Effector memory CD4-positive, alpha-beta T cell (primary cell): Measurements from ENCODE around the gene TWF2.

Experiments used
- DNase-seq, 3 donors: peaks; one replicate each; pipeline ENCODE4 v3.0.0-alpha.2; 2020
- H3K27ac ChIP-seq: 2 replicates; pipeline ENCODE4 v1.7.0; 2013; ENCODE audit warnings: mild to moderate bottlenecking, low read length, moderate library complexity; ENCODE audit not compliant: insufficient read depth, poor library complexity, severe bottlenecking
- H3K27me3 ChIP-seq: replicated peaks from 2 replicates; pipeline ENCODE4 v1.7.0; 2013; ENCODE audit warnings: mild to moderate bottlenecking, low read length; ENCODE audit not compliant: insufficient read depth, control insufficient read depth, poor library complexity, severe bottlenecking
- H3K36me3 ChIP-seq: 2 replicates; pipeline ENCODE4 v1.7.0; 2013; ENCODE audit warnings: mild to moderate bottlenecking, low read length, moderate library complexity; ENCODE audit not compliant: control insufficient read depth, insufficient read depth
- H3K4me1 ChIP-seq: 2 replicates; pipeline ENCODE4 v1.7.0; 2013; ENCODE audit warnings: low read length, mild to moderate bottlenecking; ENCODE audit not compliant: control insufficient read depth, insufficient read depth, poor library complexity, severe bottlenecking
- H3K4me3 ChIP-seq: 2 replicates; pipeline ENCODE4 v1.7.0; 2013; ENCODE audit warnings: low read length, low read depth, mild to moderate bottlenecking; ENCODE audit not compliant: insufficient read depth, poor library complexity, severe bottlenecking
- H3K9me3 ChIP-seq: 2 replicates; pipeline ENCODE4 v1.7.0; 2013; ENCODE audit warnings: mild to moderate bottlenecking, low read length, moderate library complexity; ENCODE audit not compliant: control insufficient read depth

Gene TWF2

DNA sequence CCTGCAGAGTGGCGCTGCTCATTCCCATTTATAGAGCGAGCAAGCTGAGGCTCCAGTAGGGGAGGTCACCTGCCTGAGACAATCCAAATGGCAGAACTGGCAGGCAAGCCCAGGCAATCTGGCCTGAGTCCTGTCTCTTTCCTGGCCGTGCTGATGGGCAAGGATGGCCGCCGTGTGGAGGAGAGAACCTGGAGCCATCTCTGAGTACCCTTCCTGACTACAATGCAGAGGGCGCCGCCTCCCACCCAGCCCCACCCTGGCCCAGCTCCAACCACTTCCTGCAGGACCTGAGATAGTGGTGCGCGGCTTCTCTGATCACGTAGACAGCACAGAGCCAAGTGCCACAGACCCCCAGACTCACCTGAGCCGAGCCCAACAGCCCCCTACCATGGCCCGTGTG is 20.5 kb downstream of the TWF2 start:
- H3K4me1 ChIP-seq: peaks cover 77% of the 10 kb centered on the region
- peak in 1 of 3 donors; percentile 29 for DNase-seq
- peak overlapping the region; percentile 55 for H3K27ac ChIP-seq
- no peaks in the 10 kb centered on the region for H3K27me3 ChIP-seq
- peaks cover 14% of the 10 kb centered on the region for H3K36me3 ChIP-seq
- no peaks in the 10 kb centered on the region for H3K9me3 ChIP-seq
- H3K4me3 ChIP-seq: no peak overlapping the region

DNA sequence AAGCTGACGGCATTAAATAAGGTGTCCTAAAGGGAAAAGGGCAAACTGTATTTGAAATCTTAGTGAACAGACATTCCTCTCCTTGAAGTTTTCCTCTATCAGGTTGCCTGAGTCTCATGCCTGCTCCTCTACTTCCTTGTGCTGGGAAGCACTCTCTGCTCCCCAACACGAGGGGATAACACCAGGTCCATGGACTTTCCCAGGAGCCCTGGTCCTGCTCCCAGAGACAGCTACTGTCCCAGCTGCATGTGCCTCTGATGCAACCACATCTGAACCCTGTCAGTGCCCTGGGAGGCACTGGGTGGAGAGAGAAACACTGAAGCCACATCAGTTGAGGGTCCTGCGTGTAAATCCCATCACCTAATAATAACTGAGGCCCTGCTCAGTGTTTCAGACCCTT is 20.9 kb downstream of the TWF2 start:
- Histone ChIP-seq H3K4me1 (peaks cover 73% of the 10 kb centered on the region), H3K9me3 (no peaks in the 10 kb centered on the region), H3K27ac (peak overlapping the region; percentile 55), H3K27me3 (no peaks in the 10 kb centered on the region), H3K36me3 (peaks cover 19% of the 10 kb centered on the region), H3K4me3 (no peak overlapping the region)
- no peak for DNase-seq

DNA sequence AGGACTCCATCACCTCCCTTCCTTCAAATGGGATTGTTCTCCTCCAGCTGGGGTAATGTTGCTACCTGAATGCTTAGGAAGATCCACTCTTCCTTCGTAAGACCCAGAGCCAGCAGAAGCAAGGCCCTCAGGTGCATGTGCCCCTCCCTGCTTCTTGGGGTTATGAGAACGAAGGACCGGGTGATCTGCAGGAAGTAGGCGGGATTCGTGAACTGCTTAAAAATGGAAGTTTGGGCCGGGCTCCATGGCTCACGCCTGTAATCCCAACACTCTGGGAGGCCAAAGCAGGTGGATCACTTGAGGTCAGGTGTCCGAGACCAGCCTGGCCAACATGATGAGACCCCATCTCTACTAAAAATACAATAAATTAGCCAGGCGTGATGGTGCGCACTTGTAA is 21.6 kb downstream of the TWF2 start:
- Histone ChIP-seq H3K36me3 (peaks cover 25% of the 10 kb centered on the region), H3K9me3 (no peaks in the 10 kb centered on the region), H3K4me1 (peaks cover 67% of the 10 kb centered on the region), H3K4me3 (peak overlapping the region; percentile 27), H3K27me3 (no peaks in the 10 kb centered on the region), H3K27ac (peak overlapping the region; percentile 55)
- DNase-seq: no peak

DNA sequence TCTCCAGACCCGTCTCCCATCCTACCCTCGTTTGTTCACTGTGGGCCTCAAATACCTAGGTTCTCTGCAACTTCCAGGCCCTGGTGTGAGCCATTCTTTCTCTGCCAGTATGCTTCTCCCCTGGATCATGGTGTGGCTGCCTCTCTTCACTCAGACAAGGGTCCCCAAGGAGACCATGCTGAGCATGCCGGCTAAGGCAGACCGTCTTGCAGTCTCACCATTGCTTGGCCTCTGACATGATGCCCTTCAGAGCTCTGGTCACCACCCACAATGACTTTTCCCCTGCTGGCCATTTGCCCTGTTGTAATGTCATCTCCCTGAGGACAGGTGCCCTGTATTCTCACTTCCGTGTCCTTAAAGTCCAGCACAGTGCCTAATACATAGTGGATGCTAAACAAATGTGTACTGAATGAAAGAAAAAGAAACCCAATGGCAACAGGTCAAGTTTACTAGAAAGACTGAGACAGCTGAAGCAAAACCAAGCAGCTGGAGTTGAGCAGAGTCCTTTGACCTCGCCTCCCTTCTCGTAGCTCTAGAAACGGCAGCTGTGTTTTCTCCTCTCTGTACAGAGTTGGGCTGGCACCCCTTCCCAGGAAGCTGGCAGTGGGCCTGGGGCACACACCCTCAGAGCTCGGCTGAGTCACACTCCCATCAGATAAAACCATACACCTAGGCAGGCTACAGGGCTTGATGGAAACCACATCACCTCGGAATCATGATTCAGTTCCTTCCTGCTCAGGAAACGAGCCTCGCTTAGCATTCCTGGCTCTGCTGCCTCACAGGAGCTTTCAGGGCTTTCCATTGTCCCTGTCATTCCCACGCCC is 22.2 kb downstream of the TWF2 start:
- H3K9me3 ChIP-seq: no peaks in the 10 kb centered on the region
- peak overlapping the region; percentile 27 for H3K4me3 ChIP-seq
- DNase-seq: peak; percentile 45 to 76 (median 51)
- H3K27ac ChIP-seq: peak overlapping the region; percentile 55
- H3K27me3 ChIP-seq: no peaks in the 10 kb centered on the region
- H3K4me1 ChIP-seq: peaks cover 61% of the 10 kb centered on the region
- H3K36me3 ChIP-seq: peaks cover 31% of the 10 kb centered on the region

DNA sequence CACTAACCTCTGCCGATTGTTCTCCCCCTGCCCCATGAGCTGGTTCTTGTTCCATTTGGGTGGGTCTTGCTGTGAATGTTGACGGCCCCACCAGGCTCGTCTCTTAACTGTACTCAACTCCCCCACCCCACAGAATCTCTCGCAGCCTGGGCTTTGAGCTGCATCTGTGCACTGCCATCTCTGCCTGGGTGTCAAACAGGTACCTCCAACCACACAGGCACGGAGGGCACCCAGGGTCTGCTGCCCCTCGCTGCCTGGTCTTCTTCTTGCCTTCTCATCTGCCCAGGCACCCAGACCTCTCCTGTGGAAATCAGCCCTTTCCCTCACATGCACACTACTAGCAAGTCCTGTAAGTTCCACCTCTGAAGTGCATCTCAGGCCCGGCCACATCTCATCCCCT is 23.6 kb downstream of the TWF2 start:
- Histone ChIP-seq H3K27me3 (no peaks in the 10 kb centered on the region), H3K36me3 (peaks cover 45% of the 10 kb centered on the region), H3K27ac (peak overlapping the region; percentile 29), H3K4me1 (peaks cover 46% of the 10 kb centered on the region), H3K4me3 (no peak overlapping the region), H3K9me3 (no peaks in the 10 kb centered on the region)
- no peak for DNase-seq

DNA sequence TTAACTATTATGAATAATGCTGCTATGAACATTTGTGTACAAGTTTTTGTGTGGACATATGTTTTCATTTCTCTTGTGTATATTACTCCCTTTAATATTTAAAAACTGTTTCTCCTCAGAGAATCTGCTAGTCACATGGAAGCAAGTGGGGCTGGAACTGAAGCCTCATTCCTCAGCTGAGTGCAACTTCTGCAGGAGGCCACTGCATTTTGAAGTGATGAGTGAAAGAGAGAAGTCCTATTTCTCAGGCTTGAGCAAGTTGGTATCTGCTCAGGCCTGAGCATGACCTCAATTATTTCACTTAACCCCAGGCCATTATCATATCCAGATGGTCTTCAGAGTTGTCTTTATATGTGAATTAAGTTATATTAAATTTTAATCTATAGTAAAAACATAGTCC is 25.1 kb downstream of the TWF2 start:
- DNase-seq: no peak
- Histone ChIP-seq H3K36me3 (peaks cover 60% of the 10 kb centered on the region), H3K4me3 (no peak overlapping the region), H3K4me1 (peaks cover 35% of the 10 kb centered on the region), H3K9me3 (no peaks in the 10 kb centered on the region), H3K27ac (no peak overlapping the region), H3K27me3 (no peaks in the 10 kb centered on the region)

DNA sequence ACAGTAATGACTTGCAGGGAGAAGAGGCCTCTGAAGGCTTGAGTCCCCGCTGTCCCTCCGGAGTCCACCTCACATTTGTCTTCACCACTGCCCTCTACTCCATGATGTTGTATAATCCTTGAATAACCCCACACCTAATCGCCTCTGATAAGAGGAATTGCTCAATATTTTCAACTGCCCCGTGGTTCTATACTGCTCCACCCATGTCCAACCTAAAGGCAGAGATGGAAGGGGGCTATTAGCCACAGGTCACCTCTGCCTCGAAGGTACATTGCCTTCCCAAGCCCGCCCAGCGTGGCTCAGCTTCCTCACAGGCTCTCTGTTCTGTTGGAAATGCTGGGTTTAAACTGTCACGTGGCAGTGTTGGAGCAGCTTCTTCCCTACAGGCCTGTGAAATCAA is 26.0 kb downstream of the TWF2 start:
- DNase-seq: no peak
- Histone ChIP-seq H3K36me3 (peaks cover 69% of the 10 kb centered on the region), H3K27ac (no peak overlapping the region), H3K4me3 (no peak overlapping the region), H3K4me1 (peaks cover 26% of the 10 kb centered on the region), H3K9me3 (no peaks in the 10 kb centered on the region), H3K27me3 (no peaks in the 10 kb centered on the region)

DNA sequence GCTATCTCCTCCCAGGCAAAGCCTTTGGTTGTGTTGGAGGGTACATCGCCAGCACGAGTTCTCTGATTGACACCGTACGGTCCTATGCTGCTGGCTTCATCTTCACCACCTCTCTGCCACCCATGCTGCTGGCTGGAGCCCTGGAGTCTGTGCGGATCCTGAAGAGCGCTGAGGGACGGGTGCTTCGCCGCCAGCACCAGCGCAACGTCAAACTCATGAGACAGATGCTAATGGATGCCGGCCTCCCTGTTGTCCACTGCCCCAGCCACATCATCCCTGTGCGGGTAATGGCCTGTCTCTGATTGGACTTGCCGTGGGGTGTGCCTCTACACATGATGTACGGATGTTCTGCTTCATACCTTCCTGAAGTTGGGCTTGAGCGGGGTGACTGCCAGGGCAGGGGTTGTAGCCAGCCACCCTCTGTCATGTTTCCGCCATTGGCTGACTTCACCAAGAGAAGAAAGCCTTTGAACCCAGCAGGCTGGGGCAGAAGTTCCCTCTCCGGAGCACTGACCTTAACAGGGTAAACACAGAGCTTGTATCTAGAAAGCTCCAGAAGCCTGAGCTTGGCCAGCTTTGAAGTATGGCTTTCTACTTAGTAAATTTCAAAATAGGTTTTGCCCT is 27.6 kb downstream of the TWF2 start:
- Histone ChIP-seq H3K4me1 (peaks cover 9% of the 10 kb centered on the region), H3K36me3 (peaks cover 77% of the 10 kb centered on the region)

DNA sequence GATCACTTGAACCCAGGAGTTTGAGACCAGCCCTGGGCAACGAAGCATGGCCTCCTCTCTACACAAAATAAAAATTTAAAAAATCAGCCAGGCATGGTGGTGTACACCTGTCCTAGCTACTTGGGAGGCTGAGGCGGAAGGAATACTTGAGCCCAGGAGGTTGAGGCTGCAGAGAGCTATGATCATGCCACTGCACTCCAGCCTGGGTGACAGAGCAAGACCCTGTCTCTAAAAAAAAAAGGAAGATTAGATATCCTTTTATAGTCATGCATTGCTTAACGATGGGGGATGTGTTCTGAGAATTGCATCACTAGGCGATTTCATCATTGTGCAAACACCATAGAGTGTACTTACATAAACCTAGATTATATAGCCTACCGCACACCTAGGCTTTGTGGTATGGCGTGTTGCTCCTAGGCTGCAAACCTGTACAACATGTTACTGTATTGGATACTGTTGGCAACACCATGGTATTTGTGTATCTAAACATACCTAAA is 28.4 kb downstream of the TWF2 start:
- no peak overlapping the region for H3K27ac ChIP-seq
- H3K4me3 ChIP-seq: no peak overlapping the region
- H3K9me3 ChIP-seq: no peaks in the 10 kb centered on the region
- H3K27me3 ChIP-seq: no peaks in the 10 kb centered on the region
- DNase-seq: no peak
- peaks cover 85% of the 10 kb centered on the region for H3K36me3 ChIP-seq
- H3K4me1 ChIP-seq: peaks cover 2% of the 10 kb centered on the region

More for the DNA sequence above, 27.6 kb downstream of the TWF2 start:
- no peaks in the 10 kb centered on the region for H3K27me3 ChIP-seq
- H3K4me3 ChIP-seq: no peak overlapping the region
- no peak overlapping the region for H3K27ac ChIP-seq
- DNase-seq: no peak
- no peaks in the 10 kb centered on the region for H3K9me3 ChIP-seq

DNA sequence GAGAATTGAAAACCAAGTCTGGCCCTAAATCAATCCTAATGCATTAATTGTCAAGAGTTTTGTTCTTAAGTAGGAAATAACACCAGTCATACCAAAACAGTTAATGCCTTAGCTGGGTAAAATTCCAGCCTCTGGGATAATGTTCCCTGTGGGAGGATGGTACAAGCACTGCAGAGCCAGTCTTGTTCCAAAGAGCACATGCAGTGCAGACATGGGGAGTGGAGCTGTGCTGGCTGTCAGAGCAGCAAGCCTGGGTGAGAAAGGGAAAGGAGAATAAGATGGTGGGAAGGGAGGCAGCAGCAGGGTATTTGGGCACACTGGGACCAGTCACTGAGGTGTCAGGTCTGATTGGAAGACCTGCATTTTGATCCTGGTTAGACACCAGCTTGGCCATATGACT is 28.9 kb downstream of the TWF2 start:
- no peaks in the 10 kb centered on the region for H3K4me1 ChIP-seq
- no peaks in the 10 kb centered on the region for H3K27me3 ChIP-seq
- DNase-seq: no peak
- H3K4me3 ChIP-seq: no peak overlapping the region
- H3K36me3 ChIP-seq: peaks cover 91% of the 10 kb centered on the region
- H3K9me3 ChIP-seq: no peaks in the 10 kb centered on the region
- no peak overlapping the region for H3K27ac ChIP-seq
